Ishikawa (cell line): ENCODE measurements around the gene SLC10A7.

Experiments
- CEBPB ChIP-seq: IDR thresholded peaks from 2 replicates; pipeline ENCODE4 v1.6.1; 2012
- CREB1 ChIP-seq: IDR thresholded peaks from 2 replicates; pipeline ENCODE4 v1.6.1; 2012; ENCODE audit warnings: low read depth
- EGR1 ChIP-seq: IDR thresholded peaks from 2 replicates; pipeline ENCODE4 v1.6.1; 2012
- EP300 ChIP-seq: IDR thresholded peaks from 2 replicates; pipeline ENCODE4 v1.6.1; 2012; ENCODE audit warnings: borderline replicate concordance
- FOXM1 ChIP-seq: IDR thresholded peaks from 2 replicates; pipeline ENCODE4 v1.6.1; 2012; ENCODE audit warnings: low read depth, borderline replicate concordance
- NFIC ChIP-seq: IDR thresholded peaks from 2 replicates; pipeline ENCODE4 v1.6.1; 2012
- RAD21 ChIP-seq: IDR thresholded peaks from 2 replicates; pipeline ENCODE4 v1.6.1; 2012; ENCODE audit warnings: low read depth
- TAF1 ChIP-seq: IDR thresholded peaks from 2 replicates; pipeline ENCODE4 v1.6.1; 2012; ENCODE audit warnings: low read depth, mild to moderate bottlenecking
- TCF12 ChIP-seq: IDR thresholded peaks from 2 replicates; pipeline ENCODE4 v1.6.1; 2012; ENCODE audit warnings: low read depth
- TEAD4 ChIP-seq: IDR thresholded peaks from 2 replicates; pipeline ENCODE4 v1.6.1; 2012
- YY1 ChIP-seq: IDR thresholded peaks from 2 replicates; pipeline ENCODE4 v1.6.1; 2012; ENCODE audit warnings: low read depth
- ZBTB7A ChIP-seq: IDR thresholded peaks from 2 replicates; pipeline ENCODE4 v1.6.1; 2012; ENCODE audit warnings: low read depth
- TF ChIP-seq, protein P1 (sequence below): IDR thresholded peaks from 2 replicates; pipeline ENCODE4 v1.6.1; 2012; ENCODE audit warnings: low read depth, mild to moderate bottlenecking
- TF ChIP-seq, protein P2 (sequence below): IDR thresholded peaks from 2 replicates; pipeline ENCODE4 v1.6.1; 2012
- TF ChIP-seq, protein P3 (sequence below): IDR thresholded peaks from 2 replicates; pipeline ENCODE4 v1.6.1; 2012

Gene SLC10A7

DNA sequence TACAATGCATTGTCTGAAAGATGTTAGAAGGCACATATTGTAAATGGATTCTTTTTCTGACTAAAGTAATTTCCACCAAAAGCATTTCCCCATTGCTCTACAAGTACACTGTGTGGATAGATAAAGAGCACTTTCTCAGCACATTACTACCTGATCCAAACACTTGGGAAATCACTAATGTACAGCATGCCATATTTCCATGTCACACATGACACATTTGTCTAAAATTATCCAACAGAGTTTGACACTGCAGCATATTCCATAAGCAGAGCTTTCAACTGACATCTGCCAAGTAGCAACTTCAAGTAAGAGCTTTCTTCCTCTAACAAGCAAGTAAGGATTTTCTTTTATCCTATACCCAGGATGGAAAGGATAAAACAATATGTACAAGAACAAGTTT lies 257.9 kb downstream of the SLC10A7 start:
- TF ChIP-seq TEAD4 (no peak), CEBPB (no peak), FOXM1 (no peak), ZBTB7A (no peak), EGR1 (no peak), CREB1 (no peak), TAF1 (no peak), YY1 (no peak), RAD21 (no peak), NFIC (no peak), EP300 (no peak), TCF12 (no peak)
- TF ChIP-seq, protein P1, sequence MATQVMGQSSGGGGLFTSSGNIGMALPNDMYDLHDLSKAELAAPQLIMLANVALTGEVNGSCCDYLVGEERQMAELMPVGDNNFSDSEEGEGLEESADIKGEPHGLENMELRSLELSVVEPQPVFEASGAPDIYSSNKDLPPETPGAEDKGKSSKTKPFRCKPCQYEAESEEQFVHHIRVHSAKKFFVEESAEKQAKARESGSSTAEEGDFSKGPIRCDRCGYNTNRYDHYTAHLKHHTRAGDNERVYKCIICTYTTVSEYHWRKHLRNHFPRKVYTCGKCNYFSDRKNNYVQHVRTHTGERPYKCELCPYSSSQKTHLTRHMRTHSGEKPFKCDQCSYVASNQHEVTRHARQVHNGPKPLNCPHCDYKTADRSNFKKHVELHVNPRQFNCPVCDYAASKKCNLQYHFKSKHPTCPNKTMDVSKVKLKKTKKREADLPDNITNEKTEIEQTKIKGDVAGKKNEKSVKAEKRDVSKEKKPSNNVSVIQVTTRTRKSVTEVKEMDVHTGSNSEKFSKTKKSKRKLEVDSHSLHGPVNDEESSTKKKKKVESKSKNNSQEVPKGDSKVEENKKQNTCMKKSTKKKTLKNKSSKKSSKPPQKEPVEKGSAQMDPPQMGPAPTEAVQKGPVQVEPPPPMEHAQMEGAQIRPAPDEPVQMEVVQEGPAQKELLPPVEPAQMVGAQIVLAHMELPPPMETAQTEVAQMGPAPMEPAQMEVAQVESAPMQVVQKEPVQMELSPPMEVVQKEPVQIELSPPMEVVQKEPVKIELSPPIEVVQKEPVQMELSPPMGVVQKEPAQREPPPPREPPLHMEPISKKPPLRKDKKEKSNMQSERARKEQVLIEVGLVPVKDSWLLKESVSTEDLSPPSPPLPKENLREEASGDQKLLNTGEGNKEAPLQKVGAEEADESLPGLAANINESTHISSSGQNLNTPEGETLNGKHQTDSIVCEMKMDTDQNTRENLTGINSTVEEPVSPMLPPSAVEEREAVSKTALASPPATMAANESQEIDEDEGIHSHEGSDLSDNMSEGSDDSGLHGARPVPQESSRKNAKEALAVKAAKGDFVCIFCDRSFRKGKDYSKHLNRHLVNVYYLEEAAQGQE = no peak
- TF ChIP-seq, protein P2, sequence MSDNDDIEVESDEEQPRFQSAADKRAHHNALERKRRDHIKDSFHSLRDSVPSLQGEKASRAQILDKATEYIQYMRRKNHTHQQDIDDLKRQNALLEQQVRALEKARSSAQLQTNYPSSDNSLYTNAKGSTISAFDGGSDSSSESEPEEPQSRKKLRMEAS = no peak
- TF ChIP-seq, protein P3, sequence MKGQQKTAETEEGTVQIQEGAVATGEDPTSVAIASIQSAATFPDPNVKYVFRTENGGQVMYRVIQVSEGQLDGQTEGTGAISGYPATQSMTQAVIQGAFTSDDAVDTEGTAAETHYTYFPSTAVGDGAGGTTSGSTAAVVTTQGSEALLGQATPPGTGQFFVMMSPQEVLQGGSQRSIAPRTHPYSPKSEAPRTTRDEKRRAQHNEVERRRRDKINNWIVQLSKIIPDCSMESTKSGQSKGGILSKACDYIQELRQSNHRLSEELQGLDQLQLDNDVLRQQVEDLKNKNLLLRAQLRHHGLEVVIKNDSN = no peak

DNA sequence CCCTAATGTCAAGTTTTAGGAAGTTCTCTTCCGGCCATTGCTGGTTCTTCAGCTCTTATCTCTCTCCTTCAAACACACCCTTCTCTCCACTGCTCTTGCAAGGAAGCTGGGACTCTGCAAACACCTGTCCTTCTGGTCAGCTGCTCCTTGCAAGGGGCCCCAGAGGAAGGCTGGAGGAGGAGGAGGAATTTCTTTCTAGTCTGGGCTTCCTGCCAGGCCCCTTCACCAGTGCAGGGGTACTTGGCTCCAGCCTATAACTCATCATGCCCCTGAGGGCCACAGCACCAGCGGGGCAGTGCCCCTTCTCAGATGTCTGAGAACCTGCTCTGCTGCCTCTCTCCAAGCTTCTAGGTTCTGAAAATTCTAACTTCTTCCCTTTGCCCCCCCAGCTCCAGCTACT lies 260.7 kb downstream of the SLC10A7 start:
- TF ChIP-seq, protein P1 = peak; percentile 24; the same call in 1 of the 2 replicates
- no peak for TF ChIP-seq TAF1

DNA sequence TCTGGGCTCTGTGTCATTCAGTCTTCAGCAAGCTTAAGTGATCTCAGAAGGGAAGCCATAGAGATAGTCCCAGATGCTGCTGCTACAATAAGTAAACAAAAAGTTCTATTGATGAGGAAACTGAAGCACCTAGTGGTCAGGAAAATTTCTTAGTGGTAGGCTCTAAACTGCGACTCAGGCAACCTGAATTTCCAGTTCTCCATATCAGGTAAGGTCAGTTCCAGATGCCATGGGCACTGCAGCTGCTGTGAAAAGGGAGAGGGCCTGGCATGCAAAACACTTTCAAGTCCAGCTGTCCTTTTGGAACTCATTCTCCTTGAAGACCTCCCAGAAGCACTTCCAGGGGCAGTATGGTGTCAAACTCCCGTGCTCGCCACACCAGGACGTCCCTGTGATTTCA lies 261.2 kb downstream of the SLC10A7 start:
- TF ChIP-seq, protein P2 = no peak
- TF ChIP-seq ZBTB7A (no peak), TCF12 (no peak), NFIC (no peak), CEBPB (no peak), TAF1 (no peak), EP300 (no peak)
- TF ChIP-seq, protein P3 = no peak

DNA sequence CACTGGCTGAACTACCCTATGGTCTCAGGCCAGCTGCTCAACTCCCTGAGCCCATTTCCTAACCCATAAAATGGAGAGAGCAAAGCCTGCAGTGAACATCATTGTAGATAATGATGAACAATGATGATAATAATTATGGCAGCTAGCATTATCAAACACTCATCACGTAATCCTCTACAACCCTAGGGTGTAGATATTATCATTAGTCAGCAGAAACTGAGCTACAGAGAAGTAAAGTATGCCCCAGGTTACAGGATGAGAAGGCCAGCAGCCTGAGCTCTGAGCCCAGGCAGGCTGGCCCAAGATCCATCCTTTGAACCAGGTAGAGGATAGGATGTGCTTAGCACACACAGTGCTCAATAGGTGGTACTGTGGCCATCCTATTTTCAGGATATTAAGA lies 264.2 kb downstream of the SLC10A7 start:
- no peak for TF ChIP-seq YY1
- no peak for TF ChIP-seq ZBTB7A
- TF ChIP-seq RAD21 = no peak
- TF ChIP-seq TAF1 = no peak
- no peak for TF ChIP-seq EGR1
- TF ChIP-seq NFIC = no peak
- TF ChIP-seq, protein P1 = no peak
- TF ChIP-seq CEBPB = no peak
- no peak for TF ChIP-seq FOXM1
- no peak for TF ChIP-seq TEAD4
- TF ChIP-seq TCF12 = no peak
- TF ChIP-seq, protein P2 = no peak
- no peak for TF ChIP-seq CREB1
- TF ChIP-seq EP300 = no peak
- TF ChIP-seq, protein P3 = no peak
